K562 (cell line): ENCODE measurements around the gene CCN2. TPM values are rescaled to one million over a fixed set of nuclear protein-coding genes. Genes with fewer than 3 reads are reported as not detected.

Experiments
- ATAC-seq: fragments of 200-7000 bp; cut with Tn5 transposase; 3 replicates; pipeline ENCODE4 v1.9.1; 2020; ENCODE audit warnings: moderate library complexity
- BruUV-seq: library from RNA; stranded (reverse); fragments of 400-500 nt; replicated peaks from 2 replicates; lab custom pipeline; 2021; lab: Mats Ljungman, UMichigan
- CTCF ChIA-PET: fragments of 300-600 bp; formaldehyde crosslinking; extraction: SDS; loops from one replicate; lab custom pipeline; 2021; ENCODE audit warnings: low intra/inter-chr PET ratio; lab: Yijun Ruan, JAX
- POLR2A ChIA-PET: fragments of 300-600, 350-650 bp; sonication (Branson Sonifier 250); formaldehyde crosslinking; extraction: SDS; loops from one replicate; lab custom pipeline; 2021; ENCODE audit warnings: antibody characterized with exemption, inconsistent platforms; lab: Yijun Ruan, JAX
- DNase-seq, 4 experiments: peaks; one replicate each; pipeline versions ENCODE4 v3.0.0 to v3.0.0-alpha.2; 2011 to 2018; ENCODE audit warnings: low spot score in 3 of 4, mixed read lengths in 3 of 4; ENCODE audit errors: extremely low read depth in 1 of 4
- FAIRE-seq: peaks from 2 replicates; lab custom pipeline; 2011; peaks lifted over from hg19 to GRCh38; lab: Jason Lieb, UNC
- H2AFZ ChIP-seq: 2 replicates; pipeline ENCODE4 v1.6.0; 2011; ENCODE audit warnings: low read depth, low read length, control low read depth, inconsistent platforms
- H3K27ac ChIP-seq: fragments of 200-600 bp; 3 replicates; pipeline ENCODE4 v1.8.0; 2011; ENCODE audit warnings: low read depth, mild to moderate bottlenecking, control low read depth, inconsistent platforms, low read length, moderate library complexity, mixed read lengths; ENCODE audit errors: extremely low read depth
- H3K27me3 ChIP-seq, 2 experiments: fragments of 300-600 bp in 1 of 2; 2 replicates in 1 of 2; 3 replicates in 1 of 2; pipeline versions ENCODE4 v1.6.0 to v1.8.0; 2011; ENCODE audit warnings: inconsistent platforms in 2 of 2, low read length in 2 of 2, mild to moderate bottlenecking in 1 of 2, mixed read lengths in 1 of 2, moderate library complexity in 1 of 2; ENCODE audit not compliant: control insufficient read depth in 2 of 2, insufficient read depth in 2 of 2
- H3K36me3 ChIP-seq: fragments of 300-600 bp; 3 replicates; pipeline ENCODE4 v1.8.0; 2011; ENCODE audit warnings: mild to moderate bottlenecking, low read length, inconsistent platforms; ENCODE audit not compliant: control insufficient read depth, insufficient read depth
- H3K4me1 ChIP-seq, 2 experiments: fragments of 200-600 bp in 1 of 2; replicated peaks in 1 of 2; 2 replicates in 1 of 2; 3 replicates in 1 of 2; pipeline versions ENCODE4 v1.5.1 to v1.8.0; 2011; ENCODE audit warnings: inconsistent platforms in 2 of 2, low read length in 2 of 2, mild to moderate bottlenecking in 1 of 2, mixed read lengths in 1 of 2, moderate library complexity in 1 of 2; ENCODE audit not compliant: control insufficient read depth in 2 of 2, insufficient read depth in 2 of 2
- H3K4me2 ChIP-seq: 2 replicates; pipeline ENCODE4 v1.6.1; 2011; ENCODE audit warnings: low read length, control low read depth, inconsistent platforms, mixed read lengths; ENCODE audit not compliant: insufficient read depth
- H3K4me3 ChIP-seq: fragments of 200-600 bp; sonication (generic), shearing (Covaris generic); 2 replicates; pipeline ENCODE4 v1.5.1; 2016; ENCODE audit warnings: control low read depth, inconsistent platforms
- H3K79me2 ChIP-seq: fragments of 200-600 bp; 3 replicates; pipeline ENCODE4 v1.8.0; 2011; ENCODE audit warnings: low read length, inconsistent platforms; ENCODE audit not compliant: control insufficient read depth, insufficient read depth
- H3K9ac ChIP-seq, 2 experiments: 2 replicates each; pipeline versions ENCODE4 v1.6.0 to v1.6.1; 2011; ENCODE audit warnings: low read depth in 2 of 2, low read length in 2 of 2, control low read depth in 1 of 2, inconsistent platforms in 1 of 2, mild to moderate bottlenecking in 1 of 2, mixed read lengths in 1 of 2; ENCODE audit not compliant: insufficient read depth in 1 of 2
- H3K9me1 ChIP-seq: one replicate; pipeline ENCODE4 v1.6.0; 2011; ENCODE audit warnings: inconsistent platforms, mild to moderate bottlenecking, low read length, moderate library complexity; ENCODE audit not compliant: control insufficient read depth, insufficient read depth
- H3K9me3 ChIP-seq: replicated peaks from 2 replicates; pipeline ENCODE4 v1.5.1; 2011; ENCODE audit warnings: low read depth, low read length, inconsistent platforms; ENCODE audit not compliant: control insufficient read depth, insufficient read depth
- H4K20me1 ChIP-seq: replicated peaks from 2 replicates; pipeline ENCODE4 v1.6.1; 2011; ENCODE audit warnings: low read length, inconsistent platforms, mixed read lengths; ENCODE audit not compliant: control insufficient read depth, insufficient read depth
- BRF1 ChIP-seq: IDR thresholded peaks from 3 replicates; pipeline ENCODE4 v1.6.1; 2011; ENCODE audit warnings: borderline replicate concordance, mild to moderate bottlenecking; ENCODE audit not compliant: insufficient read length; ENCODE audit errors: extremely low read depth
- CTBP1 ChIP-seq: fragments of 450-650 bp; IDR thresholded peaks from 2 replicates; pipeline ENCODE4 v1.6.1; 2016; ENCODE audit warnings: borderline replicate concordance
- FOXA3 ChIP-seq, 2 experiments: fragments of 450-650 bp in 1 of 2; sonication (generic) in 1 of 2; formaldehyde crosslinking; IDR thresholded peaks in 1 of 2; conservative IDR thresholded peaks in 1 of 2; 2 replicates each; pipeline versions ENCODE4 v1.4.0 to v1.8.0; 2020 to 2022; ENCODE audit warnings: mild to moderate bottlenecking in 2 of 2, missing genetic modification reagents in 1 of 2
- GATA2 ChIP-seq: sonication (generic); formaldehyde crosslinking; IDR thresholded peaks from 2 replicates; pipeline ENCODE4 v1.4.0; 2020; ENCODE audit warnings: mild to moderate bottlenecking, missing genetic modification reagents
- MAFG ChIP-seq: fragments of 450-650 bp; conservative IDR thresholded peaks from 2 replicates; pipeline ENCODE4 v1.6.1; 2016; ENCODE audit warnings: missing genetic modification characterization, missing compliant biosample characterization
- MAFK ChIP-seq: IDR thresholded peaks from 2 replicates; pipeline ENCODE4 v1.6.1; 2011; ENCODE audit warnings: low read length, improper control_type of control experiment
- MEF2D ChIP-seq: conservative IDR thresholded peaks from 2 replicates; pipeline ENCODE4 v1.6.1; 2016; ENCODE audit warnings: low read depth, missing genetic modification characterization, missing compliant biosample characterization
- MYNN ChIP-seq, 2 experiments: sonication (generic); formaldehyde crosslinking in 1 of 2; IDR thresholded peaks; 2 replicates each; pipeline versions ENCODE4 v1.5.0 to v1.6.1; 2016 to 2020; ENCODE audit warnings: antibody characterized with exemption in 1 of 2, missing genetic modification reagents in 1 of 2
- PHF21A ChIP-seq: fragments of 450-650 bp; IDR thresholded peaks from 2 replicates; pipeline ENCODE4 v1.6.1; 2017; ENCODE audit warnings: low read depth, borderline replicate concordance
- RBM17 ChIP-seq: fragments of 200-400 bp; formaldehyde crosslinking; IDR thresholded peaks from 2 replicates; pipeline ENCODE4 v1.6.1; 2017; ENCODE audit warnings: low read depth, mild to moderate bottlenecking, low read length, borderline replicate concordance
- TBP ChIP-seq: optimal IDR thresholded peaks from 2 replicates; pipeline ENCODE3; 2011; ENCODE audit warnings: low read depth, low read length, improper control_type of control experiment
- ZEB2 ChIP-seq: fragments of 450-650 bp; IDR thresholded peaks from 2 replicates; pipeline ENCODE4 v1.6.1; 2016
- ZNF3 ChIP-seq: fragments of 250-450 bp; sonication (Bioruptor Pico); IDR thresholded peaks from 2 replicates; pipeline ENCODE4 v1.5.0; 2021; ENCODE audit warnings: mild to moderate bottlenecking, moderate library complexity
- ZNF311 ChIP-seq: fragments of 250-450 bp; sonication (Bioruptor Pico); IDR thresholded peaks from 2 replicates; pipeline ENCODE4 v1.4.0; 2020; ENCODE audit warnings: mild to moderate bottlenecking, moderate library complexity
- ZNF324 ChIP-seq: fragments of 250-450 bp; sonication (Bioruptor Pico); IDR thresholded peaks from 2 replicates; pipeline ENCODE4 v1.4.0; 2020; ENCODE audit warnings: mild to moderate bottlenecking
- ZNF668 ChIP-seq: fragments of 250-450 bp; sonication (Bioruptor Pico); IDR thresholded peaks from 2 replicates; pipeline ENCODE4 v1.8.0; 2022; ENCODE audit warnings: mild to moderate bottlenecking, inconsistent platforms
- WGBS: fragments of 100-300 bp; shearing (Covaris generic); methylation state at CpG from one replicate; pipeline ENCODE4 v1.1.6; 2016; ENCODE audit warnings: low coverage, mixed read lengths; ENCODE audit not compliant: insufficient coverage; ENCODE audit errors: missing lambda C conversion rate; 5-methylcytosine and 5-hydroxymethylcytosine counted together
- in situ Hi-C: fragments of 300-500 bp; cut with MboI; formaldehyde crosslinking; loops from 4 replicates; pipeline ENCODE4 v1.15.0; 2018; ENCODE audit warnings: inconsistent platforms, mixed read lengths
- intact Hi-C: fragments of 100-400 bp; cut with micrococcal nuclease; formaldehyde crosslinking; loops from 2 replicates; pipeline ENCODE4 v1.14.2; 2022
- polyA plus RNA-seq, 8 experiments: library from polyadenylated mRNA; depleted of rRNA in 4 of 8; stranded (reverse) in 5 of 8; unstranded in 3 of 8; fragments of >200 nt; fragmentation: Nextera tagmentation in 2 of 8; fragmentation: Illumina TruSeq in 1 of 8; extraction: Ambion mirVana in 2 of 8; extraction: Trizol in 1 of 8; gene quantifications; 2 replicates each; pipeline versions ENCODE4 v1.2.1 to v1.2.3, GENCODE V29; 2011 to 2014; ENCODE audit warnings: inconsistent platforms in 1 of 8, missing spikeins in 1 of 8
- total RNA-seq, 7 experiments: library from RNA; depleted of rRNA in 6 of 7; stranded (reverse); fragments of >200 nt in 6 of 7; fragmentation: Illumina TruSeq in 2 of 7; extraction: Trizol in 2 of 7; gene quantifications; 2 replicates each; pipeline versions ENCODE4 v1.2.1 to v1.2.3, GENCODE V29; 2011 to 2021; ENCODE audit warnings: low replicate concordance in 1 of 7
- TF ChIP-seq, protein P1 (sequence below): sonication (generic); formaldehyde crosslinking; IDR thresholded peaks from 2 replicates; pipeline ENCODE4 v1.5.0; 2020; ENCODE audit warnings: missing genetic modification reagents
- TF ChIP-seq, protein P2 (sequence below): fragments of 450-650 bp; formaldehyde crosslinking; IDR thresholded peaks from 2 replicates; pipeline ENCODE4 v1.4.0; 2020; ENCODE audit warnings: mild to moderate bottlenecking, moderate library complexity

CCN2 gene
- total and polyA plus RNA-seq, 9 of the 15 experiments (the other 6 are each of a cell fraction or from before 2014, with no cell fraction given), result 0.40 TPM; not detected in 8

DNA sequence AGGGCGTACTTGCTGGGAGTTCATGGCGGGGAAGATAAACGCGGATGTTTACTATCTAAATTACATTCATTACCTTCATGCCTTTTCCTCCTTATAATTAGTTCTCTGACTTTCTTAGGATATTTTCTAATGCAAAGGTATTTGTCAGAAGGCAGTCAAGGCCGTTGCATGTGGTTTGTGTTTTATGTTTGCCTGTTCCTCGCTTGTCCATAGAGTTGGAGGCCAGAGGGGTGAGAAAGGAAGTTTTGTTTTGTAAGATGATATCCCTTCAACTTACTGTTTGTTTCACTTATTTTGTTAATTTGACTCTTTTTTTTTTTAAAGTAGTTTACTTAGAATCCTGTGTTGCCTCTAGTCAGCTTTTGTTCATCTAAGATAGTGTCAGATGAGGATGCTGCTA is 4.0 kb upstream of the CCN2 start:
- Histone ChIP-seq H3K4me3 (no peak overlapping the region), H3K79me2 (no peaks in the 10 kb centered on the region), H3K4me1 (peaks cover 0 to 5% of the 10 kb centered on the region in 2 experiments; a peak in 1 of 5 replicates), H3K36me3 (no peaks in the 10 kb centered on the region)
- no peak for FAIRE-seq
- intact Hi-C loops, result no loop called here
- BruUV-seq, result no TSS peak
- TF ChIP-seq ZNF668 (CRISPR knock-in tag) (no peak), MAFK (no peak), GATA2 (no peak), ZEB2 (no peak), FOXA3 (CRISPR knock-in tag; conservative IDR thresholded peaks at IDR 0.05 in 1 of 2, IDR thresholded peaks at IDR 0.05 in 1 of 2) (no peak), ZNF324 (CRISPR knock-in tag) (no peak), PHF21A (no peak), BRF1 (no peak), ZNF3 (CRISPR knock-in tag) (no peak), MAFG (tag) (no peak), MYNN (IDR thresholded peaks at IDR 0.05) (no peak), MYNN (CRISPR knock-in tag; IDR thresholded peaks at IDR 0.05) (no peak), ZNF311 (CRISPR knock-in tag) (no peak), TBP (no peak), RBM17 (no peak), CTBP1 (no peak), MEF2D (no peak)
- TF ChIP-seq, protein P1, sequence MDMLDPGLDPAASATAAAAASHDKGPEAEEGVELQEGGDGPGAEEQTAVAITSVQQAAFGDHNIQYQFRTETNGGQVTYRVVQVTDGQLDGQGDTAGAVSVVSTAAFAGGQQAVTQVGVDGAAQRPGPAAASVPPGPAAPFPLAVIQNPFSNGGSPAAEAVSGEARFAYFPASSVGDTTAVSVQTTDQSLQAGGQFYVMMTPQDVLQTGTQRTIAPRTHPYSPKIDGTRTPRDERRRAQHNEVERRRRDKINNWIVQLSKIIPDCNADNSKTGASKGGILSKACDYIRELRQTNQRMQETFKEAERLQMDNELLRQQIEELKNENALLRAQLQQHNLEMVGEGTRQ (CRISPR knock-in tag), result no peak
- TF ChIP-seq, protein P2, sequence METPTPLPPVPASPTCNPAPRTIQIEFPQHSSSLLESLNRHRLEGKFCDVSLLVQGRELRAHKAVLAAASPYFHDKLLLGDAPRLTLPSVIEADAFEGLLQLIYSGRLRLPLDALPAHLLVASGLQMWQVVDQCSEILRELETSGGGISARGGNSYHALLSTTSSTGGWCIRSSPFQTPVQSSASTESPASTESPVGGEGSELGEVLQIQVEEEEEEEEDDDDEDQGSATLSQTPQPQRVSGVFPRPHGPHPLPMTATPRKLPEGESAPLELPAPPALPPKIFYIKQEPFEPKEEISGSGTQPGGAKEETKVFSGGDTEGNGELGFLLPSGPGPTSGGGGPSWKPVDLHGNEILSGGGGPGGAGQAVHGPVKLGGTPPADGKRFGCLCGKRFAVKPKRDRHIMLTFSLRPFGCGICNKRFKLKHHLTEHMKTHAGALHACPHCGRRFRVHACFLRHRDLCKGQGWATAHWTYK (CRISPR knock-in tag), result no peak
- TF ChIP-seq, all 486 proteins: peak for 0
- Histone ChIP-seq H3K9ac (no peak overlapping the region), H3K9me3 (no peaks in the 10 kb centered on the region), H3K4me2 (no peak overlapping the region), H3K27me3 (peaks cover under 1 to 10% of the 10 kb centered on the region in 2 experiments; a peak in 4 of 5 replicates), H3K9me1 (no peaks in the 10 kb centered on the region), H3K27ac (no peak overlapping the region), H2AFZ (no peak overlapping the region), H4K20me1 (no peaks in the 10 kb centered on the region)
- ATAC-seq (no peak), DNase-seq (no peak)
- CTCF ChIA-PET, result no interaction called here
- POLR2A ChIA-PET, result interaction anchor here (0.7 kb wide), 1 partner anchor 107 kb away, joined by 4 read pairs; no protein-coding TSS in a partner anchor
- in situ Hi-C loops, result no loop called here
- WGBS, result 1% methylated on average over 6 of the region's 6 CpGs
